Measurements from ENCODE around the gene EML6. TPM values are rescaled to one million over a fixed set of nuclear protein-coding genes. Genes with fewer than 3 reads are reported as not detected.

The EML6 gene
- total RNA-seq, 1 experiment from 2014 or later = 1.5 TPM

DNA sequence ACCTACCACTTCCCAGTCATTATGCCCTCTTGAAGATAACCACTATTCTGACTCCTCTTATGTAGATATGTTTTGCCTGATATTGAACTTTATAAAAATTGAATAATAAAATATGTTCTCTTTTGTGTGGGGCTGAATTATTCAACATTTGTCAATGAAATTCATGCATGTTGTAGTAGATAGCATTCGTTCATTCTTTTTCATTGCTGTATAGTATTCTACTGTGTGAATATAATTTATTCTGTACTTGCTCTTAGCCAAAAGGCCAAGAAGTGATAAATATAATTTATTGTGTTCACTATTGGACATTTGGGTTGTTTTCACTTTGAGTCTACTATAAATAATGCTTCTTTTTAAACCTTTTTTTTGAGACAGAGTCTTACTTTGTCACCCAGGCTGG lies 29.0 kb downstream of the EML6 start:
- H3K36me3 Mint-ChIP-seq (ENCODE audit: insufficient read depth in 1 of 3, low read depth in 3 of 3) = no peaks in the 10 kb centered on the region
- Histone ChIP-seq H3T11ph (ENCODE audit: low read length) (no peak overlapping the region), H4K5ac (ENCODE audit: insufficient read length, low read depth, low read length) (no peak overlapping the region), H3K23ac (ENCODE audit: insufficient read length, low read depth, low read length) (no peak overlapping the region), H3K27me3 (ENCODE audit: insufficient read depth, low read length) (no peaks in the 10 kb centered on the region), H2BK12ac (ENCODE audit: insufficient read length, low read depth, low read length) (no peak overlapping the region), H3K9me3 (ENCODE audit: control insufficient read depth, low read depth, low read length) (no peaks in the 10 kb centered on the region), H4K20me1 (ENCODE audit: control insufficient read depth, insufficient read depth, insufficient read length) (no peaks in the 10 kb centered on the region), H4K8ac (replicated peaks; ENCODE audit: insufficient read length, low read depth, low read length) (no peak overlapping the region), H3K4ac (ENCODE audit: low read depth, low read length) (no peak overlapping the region), H3K14ac (ENCODE audit: insufficient read depth, low read length) (no peak overlapping the region), H3K18ac (ENCODE audit: insufficient read length, low read depth, low read length) (no peak overlapping the region), H2BK120ac (ENCODE audit: low read depth, low read length, poor library complexity, severe bottlenecking) (no peak overlapping the region), H3K9ac (ENCODE audit: extremely low read depth, insufficient read length, low read length) (no peak overlapping the region), H2BK5ac (ENCODE audit: insufficient read length, low read length) (no peak overlapping the region), H4K91ac (ENCODE audit: insufficient read length, low read depth, low read length) (no peak overlapping the region), H2BK20ac (ENCODE audit: low read depth, low read length, poor library complexity, severe bottlenecking) (no peak overlapping the region), H3K79me1 (ENCODE audit: insufficient read depth, low read depth, low read length, poor library complexity, severe bottlenecking) (no peaks in the 10 kb centered on the region), H3K27ac (ENCODE audit: insufficient read length, low read depth, low read length) (no peak overlapping the region), H3K4me1 (ENCODE audit: insufficient read depth, low read length) (no peaks in the 10 kb centered on the region), H2AK5ac (ENCODE audit: insufficient read length, low read length) (no peak overlapping the region), H3K79me2 (ENCODE audit: insufficient read depth, low read length) (no peaks in the 10 kb centered on the region), H2AFZ (ENCODE audit: low read length) (no peak overlapping the region), H3K23me2 (ENCODE audit: insufficient read length, low read depth, low read length, poor library complexity, severe bottlenecking) (no peaks in the 10 kb centered on the region), H3K4me2 (ENCODE audit: insufficient read depth, insufficient read length, low read length) (no peak overlapping the region), H2BK15ac (ENCODE audit: low read depth, low read length) (no peak overlapping the region), H3K56ac (ENCODE audit: insufficient read length, low read depth, low read length) (no peak overlapping the region)
- no peaks in the 10 kb centered on the region for H3K27me3 Mint-ChIP-seq (ENCODE audit: low read depth)
- H3K4me3 Mint-ChIP-seq = no peak overlapping the region
- no peak for DNase-seq
- no peaks in the 10 kb centered on the region for H3K9me3 Mint-ChIP-seq
- TF ChIP-seq CTCF (conservative IDR thresholded peaks at IDR 0.05) = no peak
- no CpG with 5 or more reads among the region's 1 CpG for WGBS (ENCODE audit: extremely low coverage, insufficient read length, low lambda C conversion rate)
- H3K27ac Mint-ChIP-seq = no peak overlapping the region
- peaks cover 5% of the 10 kb centered on the region in 2 experiments for H3K4me1 Mint-ChIP-seq
